Measurements from ENCODE around the gene MANBA.

DNA sequence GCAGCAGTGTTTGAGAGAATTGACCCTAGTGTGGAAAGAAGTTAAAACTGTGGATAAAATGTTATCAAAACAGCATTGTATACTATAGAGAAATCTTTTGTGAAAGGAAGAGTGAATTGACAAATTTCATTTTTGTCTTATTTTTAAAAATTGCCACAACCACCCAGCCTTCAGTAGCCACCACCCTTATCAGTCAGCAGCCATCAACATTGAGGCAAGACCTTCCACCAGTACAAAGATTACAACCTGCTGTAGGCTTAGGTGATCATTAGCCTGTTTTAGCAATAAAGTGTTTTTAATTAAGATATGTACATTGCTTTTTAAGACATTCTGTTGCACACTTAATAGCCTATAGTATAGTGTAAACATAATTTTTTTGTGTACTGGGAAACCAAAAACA, 168.5 kb downstream of the MANBA start:
- TF ChIP-seq CTCF (IDR thresholded peaks at IDR 0.05): no peak
- TF ChIP-seq POLR2A (IDR thresholded peaks at IDR 0.05): no peak
